SK-N-SH (cell line): ENCODE results near the gene NFASC. TPM values are rescaled to one million over a fixed set of nuclear protein-coding genes. Genes with fewer than 3 reads are reported as not detected.

ENCODE experiments used
- CTCF ChIA-PET: fragments of 300-600, 350-600 bp; formaldehyde crosslinking; extraction: SDS; loops from one replicate; lab custom pipeline; 2021; lab: Yijun Ruan, JAX
- POLR2A ChIA-PET: fragments of 350-600 bp; sonication (Branson Sonifier 250); formaldehyde crosslinking; extraction: SDS; loops from one replicate; lab custom pipeline; 2020; ENCODE audit warnings: antibody characterized with exemption, inconsistent platforms; lab: Yijun Ruan, JAX
- DNase-seq: peaks from one replicate; pipeline ENCODE4 v3.0.0; 2012
- H2AFZ ChIP-seq: fragments of 200-600 bp; sonication (generic); 2 replicates; pipeline ENCODE4 v1.8.1; 2016; ENCODE audit warnings: antibody characterized with exemption, mild to moderate bottlenecking, low read depth
- H3F3A ChIP-seq: fragments of 200-600 bp; sonication (generic); replicated peaks from 2 replicates; pipeline ENCODE3; 2016; ENCODE audit warnings: antibody characterized with exemption, mild to moderate bottlenecking; ENCODE audit not compliant: insufficient read depth
- H3K27ac ChIP-seq, 2 experiments: fragments of 200-500 bp in 1 of 2; fragments of 200-600 bp in 1 of 2; sonication (Bioruptor generic) in 1 of 2; sonication (generic), shearing (Covaris generic) in 1 of 2; 2 replicates each; pipeline versions ENCODE4 v1.5.1 to v1.6.1; 2014 to 2016; ENCODE audit warnings: low read depth in 2 of 2, inconsistent platforms in 1 of 2, low read length in 1 of 2, mild to moderate bottlenecking in 1 of 2, mixed read lengths in 1 of 2
- H3K27me3 ChIP-seq: fragments of 200-600 bp; sonication (generic), shearing (Covaris generic); 2 replicates; pipeline ENCODE4 v1.6.1; 2016; ENCODE audit warnings: mixed run types; ENCODE audit not compliant: insufficient read depth
- H3K36me3 ChIP-seq, 2 experiments: fragments of 200-500 bp in 1 of 2; fragments of 200-600 bp in 1 of 2; sonication (Bioruptor generic) in 1 of 2; sonication (generic) in 1 of 2; replicated peaks in 1 of 2; 2 replicates each; pipeline versions ENCODE3 to v1.5.1; 2014 to 2016; ENCODE audit warnings: low read length in 1 of 2, mild to moderate bottlenecking in 1 of 2; ENCODE audit not compliant: insufficient read depth in 2 of 2, control insufficient read depth in 1 of 2
- H3K4me1 ChIP-seq, 2 experiments: fragments of 200-500 bp in 1 of 2; fragments of 200-600 bp in 1 of 2; sonication (Bioruptor generic) in 1 of 2; sonication (generic), shearing (Covaris generic) in 1 of 2; 2 replicates each; pipeline versions ENCODE4 v1.5.1 to v1.6.1; 2014 to 2016; ENCODE audit warnings: low read depth in 1 of 2, low read length in 1 of 2, mixed run types in 1 of 2; ENCODE audit not compliant: insufficient read depth in 2 of 2, control insufficient read depth in 1 of 2
- H3K4me2 ChIP-seq: fragments of 200-600 bp; sonication (generic), shearing (Covaris generic); 2 replicates; pipeline ENCODE4 v1.6.1; 2017; ENCODE audit warnings: mixed run types
- H3K4me3 ChIP-seq, 2 experiments: fragments of 200-500 bp in 1 of 2; fragments of 200-600 bp in 1 of 2; sonication (Bioruptor generic) in 1 of 2; sonication (generic), shearing (Covaris generic) in 1 of 2; 2 replicates each; pipeline versions ENCODE4 v1.5.1 to v1.8.1; 2014 to 2016; ENCODE audit warnings: low read depth in 2 of 2, inconsistent platforms in 1 of 2, low read length in 1 of 2, mild to moderate bottlenecking in 1 of 2, mixed read lengths in 1 of 2, moderate library complexity in 1 of 2
- H3K79me2 ChIP-seq: fragments of 200-600 bp; sonication (generic); 2 replicates; pipeline ENCODE4 v1.8.1; 2017; ENCODE audit warnings: mild to moderate bottlenecking; ENCODE audit not compliant: insufficient read depth
- H3K9ac ChIP-seq: fragments of 200-600 bp; sonication (generic); 2 replicates; pipeline ENCODE4 v1.6.1; 2017; ENCODE audit warnings: mixed run types
- H3K9me2 ChIP-seq: fragments of 200-600 bp; sonication (generic); 2 replicates; pipeline ENCODE4 v1.6.1; 2017; ENCODE audit warnings: mixed run types
- H3K9me3 ChIP-seq: fragments of 200-600 bp; sonication (generic); 2 replicates; pipeline ENCODE4 v1.6.1; 2017; ENCODE audit warnings: mixed run types, mild to moderate bottlenecking, moderate library complexity
- H4K20me1 ChIP-seq: fragments of 200-600 bp; sonication (generic); 2 replicates; pipeline ENCODE4 v1.6.1; 2017; ENCODE audit warnings: mild to moderate bottlenecking, mixed run types; ENCODE audit not compliant: insufficient read depth
- ELF1 ChIP-seq: IDR thresholded peaks from 2 replicates; pipeline ENCODE4 v1.4.0; 2012
- FOXM1 ChIP-seq: IDR thresholded peaks from 2 replicates; pipeline ENCODE4 v1.4.0; 2012; ENCODE audit warnings: low read depth, mild to moderate bottlenecking
- MEF2A ChIP-seq: IDR thresholded peaks from 2 replicates; pipeline ENCODE4 v1.4.0; 2012; ENCODE audit warnings: low read depth, borderline replicate concordance
- MXI1 ChIP-seq: IDR thresholded peaks from 2 replicates; pipeline ENCODE4 v1.6.1; 2012; ENCODE audit warnings: mild to moderate bottlenecking, low read depth, low read length, improper control_type of control experiment
- POLR2AphosphoS5 ChIP-seq: IDR thresholded peaks from 2 replicates; pipeline ENCODE4 v1.6.1; 2012; ENCODE audit warnings: low read depth, low read length
- RAD21 ChIP-seq: IDR thresholded peaks from 2 replicates; pipeline ENCODE4 v1.6.1; 2012; ENCODE audit warnings: mild to moderate bottlenecking, low read length
- RCOR1 ChIP-seq: fragments of 150-350 bp; IDR thresholded peaks from 2 replicates; pipeline ENCODE4 v1.6.1; 2017; ENCODE audit warnings: antibody characterized with exemption, low read length
- RFX5 ChIP-seq: IDR thresholded peaks from 2 replicates; pipeline ENCODE4 v1.6.1; 2012; ENCODE audit warnings: mild to moderate bottlenecking, improper control_type of control experiment, low read length
- RXRA ChIP-seq: IDR thresholded peaks from 2 replicates; pipeline ENCODE4 v1.4.0; 2012; ENCODE audit warnings: low read depth, mild to moderate bottlenecking, borderline replicate concordance
- SIN3A ChIP-seq: IDR thresholded peaks from 2 replicates; pipeline ENCODE4 v1.6.1; 2012; ENCODE audit warnings: low read depth, mild to moderate bottlenecking, low read length, moderate library complexity, borderline replicate concordance
- SMC3 ChIP-seq: IDR thresholded peaks from 2 replicates; pipeline ENCODE4 v1.6.1; 2012; ENCODE audit warnings: low read depth, low read length, improper control_type of control experiment
- TEAD4 ChIP-seq: IDR thresholded peaks from 2 replicates; pipeline ENCODE4 v1.4.0; 2012; ENCODE audit warnings: mild to moderate bottlenecking, borderline replicate concordance; ENCODE audit not compliant: insufficient read depth
- YY1 ChIP-seq: IDR thresholded peaks from 2 replicates; pipeline ENCODE4 v1.4.0; 2012; ENCODE audit warnings: low read depth, mild to moderate bottlenecking
- WGBS: methylation state at CpG from one replicate; pipeline ENCODE4 v1.1.6; 2017; ENCODE audit warnings: low lambda C conversion rate; 5-methylcytosine and 5-hydroxymethylcytosine counted together
- polyA plus RNA-seq, 3 experiments: library from polyadenylated mRNA; depleted of rRNA; stranded (reverse); fragments of >200 nt; gene quantifications; 2 replicates each; pipeline ENCODE4 v1.2.3, GENCODE V29; 2012
- TF ChIP-seq, protein P1 (sequence below): IDR thresholded peaks from 2 replicates; pipeline ENCODE4 v1.4.0; 2012; ENCODE audit warnings: low read depth, borderline replicate concordance
- TF ChIP-seq, protein P2 (sequence below): IDR thresholded peaks from 2 replicates; pipeline ENCODE4 v1.4.0; 2012; ENCODE audit warnings: low read depth, borderline replicate concordance
- TF ChIP-seq, protein P3 (sequence below): fragments of 200-600 bp; sonication (generic); IDR thresholded peaks from 2 replicates; pipeline ENCODE4 v1.6.1; 2017; ENCODE audit warnings: antibody characterized with exemption, mild to moderate bottlenecking, moderate library complexity
- TF ChIP-seq, protein P4 (sequence below): IDR thresholded peaks from 2 replicates; pipeline ENCODE4; 2012
- TF ChIP-seq, protein P5 (sequence below): fragments of 150-350 bp; IDR thresholded peaks from 2 replicates; pipeline ENCODE4 v1.6.1; 2017; ENCODE audit warnings: antibody characterized with exemption, low read length, low read depth, borderline replicate concordance
- TF ChIP-seq, protein P6 (sequence below): IDR thresholded peaks from 2 replicates; pipeline ENCODE4 v1.4.0; 2012; ENCODE audit warnings: low read depth

The NFASC gene
- polyA plus RNA-seq, 1 of the 3 experiments (the other 2 are of a cell fraction), result 6.0 TPM

DNA sequence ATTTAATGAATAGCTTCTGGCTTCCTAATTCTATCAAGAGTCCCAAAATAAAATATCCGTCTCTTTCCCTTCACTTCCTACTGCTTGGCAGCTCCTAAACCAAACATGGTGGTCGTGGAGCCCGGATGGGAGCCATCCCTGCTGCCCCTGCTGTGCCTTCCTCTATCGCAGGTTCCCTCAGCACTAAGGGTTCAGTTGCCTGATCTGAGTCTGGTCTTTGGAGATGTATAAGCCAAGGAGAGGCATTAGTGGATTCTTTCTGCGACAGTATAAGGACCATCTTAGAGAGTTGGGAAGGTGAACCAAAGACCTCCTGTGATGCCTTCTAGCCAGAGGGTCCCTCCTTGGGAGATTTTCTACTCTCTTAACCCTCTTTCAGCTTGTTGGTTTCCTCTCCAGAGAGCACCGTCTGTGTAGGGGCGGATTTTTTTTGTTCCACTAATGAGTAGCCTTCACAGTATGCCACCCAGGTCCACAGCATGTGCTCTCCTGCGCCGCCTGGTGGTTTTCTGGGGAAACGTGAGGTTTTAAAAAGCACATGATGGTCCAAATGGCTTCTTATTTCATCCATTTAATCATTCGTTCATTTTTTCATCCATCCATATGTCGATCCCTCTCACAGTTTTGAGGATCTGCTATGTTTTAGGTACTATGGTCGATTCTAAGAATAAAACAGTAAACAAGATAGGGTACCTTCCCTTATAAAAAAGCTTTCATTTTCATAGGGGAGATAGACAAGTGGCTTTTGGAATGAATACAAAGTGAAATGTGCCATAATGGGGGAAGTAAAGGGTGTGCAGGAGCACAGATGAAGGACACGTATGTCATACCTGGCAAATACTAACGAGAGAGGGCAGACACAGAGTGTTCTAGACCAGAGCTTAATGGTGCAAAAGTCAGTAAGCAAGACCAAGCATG, 71.0 kb downstream of the NFASC start:
- ChIA-PET CTCF (interaction anchor here (0.6 to 17.7 kb wide), 93 partner anchors 8 to 1365 kb away, joined by 3 to 337 read pairs (median 4); partner anchors contain the start of genes CNTN2, MDM4 and TMCC2), POLR2A (no interaction called here)
- no peak overlapping the region for H3K27ac ChIP-seq
- no peak overlapping the region for H3K4me2 ChIP-seq
- no peaks in the 10 kb centered on the region for H3K79me2 ChIP-seq
- H4K20me1 ChIP-seq, result no peaks in the 10 kb centered on the region
- H3K9me2 ChIP-seq, result no peaks in the 10 kb centered on the region
- H3K9ac ChIP-seq, result no peak overlapping the region
- H3K9me3 ChIP-seq, result no peaks in the 10 kb centered on the region
- H3K4me3 ChIP-seq, result no peak overlapping the region; a peak in 1 of 4 replicates
- DNase-seq, result peak; percentile 77
- H2AFZ ChIP-seq, result no peak overlapping the region
- H3F3A ChIP-seq, result no peaks in the 10 kb centered on the region
- no peaks in the 10 kb centered on the region for H3K27me3 ChIP-seq
- no peaks in the 10 kb centered on the region for H3K36me3 ChIP-seq
- H3K4me1 ChIP-seq, result no peaks in the 10 kb centered on the region
- TF ChIP-seq MEF2A (no peak), POLR2AphosphoS5 (no peak), SMC3 (peak; percentile 86), TEAD4 (no peak), RAD21 (peak; percentile 77), MXI1 (no peak), ELF1 (no peak), RFX5 (no peak)
- TF ChIP-seq, protein P1, sequence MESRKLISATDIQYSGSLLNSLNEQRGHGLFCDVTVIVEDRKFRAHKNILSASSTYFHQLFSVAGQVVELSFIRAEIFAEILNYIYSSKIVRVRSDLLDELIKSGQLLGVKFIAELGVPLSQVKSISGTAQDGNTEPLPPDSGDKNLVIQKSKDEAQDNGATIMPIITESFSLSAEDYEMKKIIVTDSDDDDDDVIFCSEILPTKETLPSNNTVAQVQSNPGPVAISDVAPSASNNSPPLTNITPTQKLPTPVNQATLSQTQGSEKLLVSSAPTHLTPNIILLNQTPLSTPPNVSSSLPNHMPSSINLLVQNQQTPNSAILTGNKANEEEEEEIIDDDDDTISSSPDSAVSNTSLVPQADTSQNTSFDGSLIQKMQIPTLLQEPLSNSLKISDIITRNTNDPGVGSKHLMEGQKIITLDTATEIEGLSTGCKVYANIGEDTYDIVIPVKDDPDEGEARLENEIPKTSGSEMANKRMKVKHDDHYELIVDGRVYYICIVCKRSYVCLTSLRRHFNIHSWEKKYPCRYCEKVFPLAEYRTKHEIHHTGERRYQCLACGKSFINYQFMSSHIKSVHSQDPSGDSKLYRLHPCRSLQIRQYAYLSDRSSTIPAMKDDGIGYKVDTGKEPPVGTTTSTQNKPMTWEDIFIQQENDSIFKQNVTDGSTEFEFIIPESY, result no peak
- TF ChIP-seq, protein P2, sequence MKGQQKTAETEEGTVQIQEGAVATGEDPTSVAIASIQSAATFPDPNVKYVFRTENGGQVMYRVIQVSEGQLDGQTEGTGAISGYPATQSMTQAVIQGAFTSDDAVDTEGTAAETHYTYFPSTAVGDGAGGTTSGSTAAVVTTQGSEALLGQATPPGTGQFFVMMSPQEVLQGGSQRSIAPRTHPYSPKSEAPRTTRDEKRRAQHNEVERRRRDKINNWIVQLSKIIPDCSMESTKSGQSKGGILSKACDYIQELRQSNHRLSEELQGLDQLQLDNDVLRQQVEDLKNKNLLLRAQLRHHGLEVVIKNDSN, result no peak
- TF ChIP-seq, protein P3, sequence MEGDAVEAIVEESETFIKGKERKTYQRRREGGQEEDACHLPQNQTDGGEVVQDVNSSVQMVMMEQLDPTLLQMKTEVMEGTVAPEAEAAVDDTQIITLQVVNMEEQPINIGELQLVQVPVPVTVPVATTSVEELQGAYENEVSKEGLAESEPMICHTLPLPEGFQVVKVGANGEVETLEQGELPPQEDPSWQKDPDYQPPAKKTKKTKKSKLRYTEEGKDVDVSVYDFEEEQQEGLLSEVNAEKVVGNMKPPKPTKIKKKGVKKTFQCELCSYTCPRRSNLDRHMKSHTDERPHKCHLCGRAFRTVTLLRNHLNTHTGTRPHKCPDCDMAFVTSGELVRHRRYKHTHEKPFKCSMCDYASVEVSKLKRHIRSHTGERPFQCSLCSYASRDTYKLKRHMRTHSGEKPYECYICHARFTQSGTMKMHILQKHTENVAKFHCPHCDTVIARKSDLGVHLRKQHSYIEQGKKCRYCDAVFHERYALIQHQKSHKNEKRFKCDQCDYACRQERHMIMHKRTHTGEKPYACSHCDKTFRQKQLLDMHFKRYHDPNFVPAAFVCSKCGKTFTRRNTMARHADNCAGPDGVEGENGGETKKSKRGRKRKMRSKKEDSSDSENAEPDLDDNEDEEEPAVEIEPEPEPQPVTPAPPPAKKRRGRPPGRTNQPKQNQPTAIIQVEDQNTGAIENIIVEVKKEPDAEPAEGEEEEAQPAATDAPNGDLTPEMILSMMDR, result peak; percentile 84
- 27% methylated on average over 15 of the region's 15 CpGs for WGBS

DNA sequence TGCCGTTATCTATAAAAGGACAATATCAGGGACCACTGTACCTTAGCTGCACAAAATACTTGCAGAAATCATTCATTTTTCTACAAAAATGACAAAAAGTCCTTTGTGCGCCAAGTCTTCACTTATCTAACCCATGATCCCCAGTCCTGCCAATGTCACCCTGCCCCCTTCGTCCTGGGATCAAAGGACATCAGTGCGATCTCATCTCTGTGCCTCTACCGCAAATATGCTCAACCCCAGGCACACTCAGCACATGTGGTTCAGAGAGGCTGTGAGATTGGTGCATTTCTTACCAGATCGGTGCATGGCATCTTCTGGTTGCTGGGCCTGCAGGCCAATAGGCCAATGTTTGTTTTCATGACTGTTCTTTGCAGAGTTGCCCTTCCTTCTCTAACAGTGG, 72.8 kb downstream of the NFASC start:
- 66% methylated on average over 6 of the region's 6 CpGs for WGBS
- no peaks in the 10 kb centered on the region for H3K36me3 ChIP-seq
- POLR2A ChIA-PET, result no interaction called here
- CTCF ChIA-PET, result interaction anchor here (1.6 to 17.7 kb wide), 10 partner anchors 10 to 378 kb away, joined by 3 to 337 read pairs (median 22); no protein-coding TSS in a partner anchor
- H3K27ac ChIP-seq, result no peak overlapping the region
- H3K79me2 ChIP-seq, result no peaks in the 10 kb centered on the region
- H3K4me1 ChIP-seq, result no peaks in the 10 kb centered on the region
- H3K9me3 ChIP-seq, result no peaks in the 10 kb centered on the region
- no peak for DNase-seq
- H4K20me1 ChIP-seq, result no peaks in the 10 kb centered on the region
- H3K9me2 ChIP-seq, result no peaks in the 10 kb centered on the region
- no peak overlapping the region for H3K4me2 ChIP-seq
- H3K4me3 ChIP-seq, result no peak overlapping the region
- H3K27me3 ChIP-seq, result no peaks in the 10 kb centered on the region
- H2AFZ ChIP-seq, result no peak overlapping the region
- no peak overlapping the region for H3K9ac ChIP-seq
- no peaks in the 10 kb centered on the region for H3F3A ChIP-seq
- TF ChIP-seq RAD21, result no peak
- TF ChIP-seq RXRA, result no peak
- TF ChIP-seq, protein P4, sequence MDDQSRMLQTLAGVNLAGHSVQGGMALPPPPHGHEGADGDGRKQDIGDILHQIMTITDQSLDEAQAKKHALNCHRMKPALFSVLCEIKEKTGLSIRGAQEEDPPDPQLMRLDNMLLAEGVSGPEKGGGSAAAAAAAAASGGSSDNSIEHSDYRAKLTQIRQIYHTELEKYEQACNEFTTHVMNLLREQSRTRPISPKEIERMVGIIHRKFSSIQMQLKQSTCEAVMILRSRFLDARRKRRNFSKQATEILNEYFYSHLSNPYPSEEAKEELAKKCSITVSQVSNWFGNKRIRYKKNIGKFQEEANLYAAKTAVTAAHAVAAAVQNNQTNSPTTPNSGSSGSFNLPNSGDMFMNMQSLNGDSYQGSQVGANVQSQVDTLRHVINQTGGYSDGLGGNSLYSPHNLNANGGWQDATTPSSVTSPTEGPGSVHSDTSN, result no peak
- no peak for TF ChIP-seq RCOR1
- TF ChIP-seq YY1, result no peak
- TF ChIP-seq SIN3A, result no peak
- TF ChIP-seq, protein P5, sequence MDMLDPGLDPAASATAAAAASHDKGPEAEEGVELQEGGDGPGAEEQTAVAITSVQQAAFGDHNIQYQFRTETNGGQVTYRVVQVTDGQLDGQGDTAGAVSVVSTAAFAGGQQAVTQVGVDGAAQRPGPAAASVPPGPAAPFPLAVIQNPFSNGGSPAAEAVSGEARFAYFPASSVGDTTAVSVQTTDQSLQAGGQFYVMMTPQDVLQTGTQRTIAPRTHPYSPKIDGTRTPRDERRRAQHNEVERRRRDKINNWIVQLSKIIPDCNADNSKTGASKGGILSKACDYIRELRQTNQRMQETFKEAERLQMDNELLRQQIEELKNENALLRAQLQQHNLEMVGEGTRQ, result no peak
- TF ChIP-seq MEF2A, result no peak
- TF ChIP-seq, protein P6, sequence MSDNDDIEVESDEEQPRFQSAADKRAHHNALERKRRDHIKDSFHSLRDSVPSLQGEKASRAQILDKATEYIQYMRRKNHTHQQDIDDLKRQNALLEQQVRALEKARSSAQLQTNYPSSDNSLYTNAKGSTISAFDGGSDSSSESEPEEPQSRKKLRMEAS, result no peak
- no peak for TF ChIP-seq FOXM1
- TF ChIP-seq SMC3, result no peak
